Prostate gland (tissue), 2 donors: ENCODE measurements around the gene POC5.

Experiments used
- POLR2A ChIP-seq: fragments of 450-650 bp; IDR thresholded peaks from one replicate; pipeline ENCODE4 v1.6.1; 2016; ENCODE audit warnings: antibody characterized with exemption, mild to moderate bottlenecking
- POLR2AphosphoS5 ChIP-seq: sonication (generic); formaldehyde crosslinking; IDR thresholded peaks from one replicate; pipeline ENCODE4 v1.6.1; 2017; ENCODE audit warnings: antibody characterized with exemption
- TF ChIP-seq, protein P1 (sequence below), 4 experiments: fragments of 200-600 bp in 2 of 4; fragments of 450-650 bp in 2 of 4; sonication (generic) in 2 of 4; IDR thresholded peaks; 1 replicate in 3 of 4; 2 replicates in 1 of 4; pipeline ENCODE4 v1.5.1; 2016 to 2019; ENCODE audit warnings: antibody characterized with exemption in 4 of 4, mild to moderate bottlenecking in 2 of 4, moderate library complexity in 2 of 4

GRCh38 chr5:75744355-75744754 lies 27.1 kb upstream of the POC5 start:
- TF ChIP-seq POLR2AphosphoS5: no peak
- no peak for TF ChIP-seq POLR2A
- TF ChIP-seq, protein P1, sequence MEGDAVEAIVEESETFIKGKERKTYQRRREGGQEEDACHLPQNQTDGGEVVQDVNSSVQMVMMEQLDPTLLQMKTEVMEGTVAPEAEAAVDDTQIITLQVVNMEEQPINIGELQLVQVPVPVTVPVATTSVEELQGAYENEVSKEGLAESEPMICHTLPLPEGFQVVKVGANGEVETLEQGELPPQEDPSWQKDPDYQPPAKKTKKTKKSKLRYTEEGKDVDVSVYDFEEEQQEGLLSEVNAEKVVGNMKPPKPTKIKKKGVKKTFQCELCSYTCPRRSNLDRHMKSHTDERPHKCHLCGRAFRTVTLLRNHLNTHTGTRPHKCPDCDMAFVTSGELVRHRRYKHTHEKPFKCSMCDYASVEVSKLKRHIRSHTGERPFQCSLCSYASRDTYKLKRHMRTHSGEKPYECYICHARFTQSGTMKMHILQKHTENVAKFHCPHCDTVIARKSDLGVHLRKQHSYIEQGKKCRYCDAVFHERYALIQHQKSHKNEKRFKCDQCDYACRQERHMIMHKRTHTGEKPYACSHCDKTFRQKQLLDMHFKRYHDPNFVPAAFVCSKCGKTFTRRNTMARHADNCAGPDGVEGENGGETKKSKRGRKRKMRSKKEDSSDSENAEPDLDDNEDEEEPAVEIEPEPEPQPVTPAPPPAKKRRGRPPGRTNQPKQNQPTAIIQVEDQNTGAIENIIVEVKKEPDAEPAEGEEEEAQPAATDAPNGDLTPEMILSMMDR (IDR thresholded peaks at IDR 0.05): no peak
